HEK293 (cell line): ENCODE results near the gene DNAJC12.

Experiments
- ELK4 ChIP-seq: IDR thresholded peaks from 2 replicates; pipeline ENCODE4 v1.6.1; 2011; ENCODE audit warnings: mild to moderate bottlenecking, low read depth, low read length, borderline replicate concordance
- GLIS1 ChIP-seq: fragments of 450-650 bp; formaldehyde crosslinking; IDR thresholded peaks from 2 replicates; pipeline ENCODE4 v1.5.1; 2016; ENCODE audit warnings: missing biosample characterization, missing genetic modification characterization
- IKZF3 ChIP-seq: fragments of 450-650 bp; IDR thresholded peaks from 2 replicates; pipeline ENCODE4 v1.5.0; 2018; ENCODE audit warnings: missing biosample characterization, mild to moderate bottlenecking, missing genetic modification characterization, moderate library complexity
- KLF17 ChIP-seq: fragments of 450-650 bp; formaldehyde crosslinking; IDR thresholded peaks from 2 replicates; pipeline ENCODE4 v1.5.1; 2016; ENCODE audit warnings: missing biosample characterization, missing genetic modification characterization
- KLF9 ChIP-seq: fragments of 450-650 bp; formaldehyde crosslinking; IDR thresholded peaks from 2 replicates; pipeline ENCODE4 v1.5.1; 2016; ENCODE audit warnings: missing biosample characterization, missing genetic modification characterization, low read depth
- PRDM1 ChIP-seq: fragments of 450-650 bp; formaldehyde crosslinking; IDR thresholded peaks from 2 replicates; pipeline ENCODE4; 2016; ENCODE audit warnings: missing biosample characterization, missing genetic modification characterization
- PRDM6 ChIP-seq: fragments of 450-650 bp; formaldehyde crosslinking; IDR thresholded peaks from 2 replicates; pipeline ENCODE4 v1.5.1; 2017; ENCODE audit warnings: missing biosample characterization, missing genetic modification characterization
- REPIN1 ChIP-seq: fragments of 450-650 bp; formaldehyde crosslinking; IDR thresholded peaks from 2 replicates; pipeline ENCODE4 v1.5.1; 2017; ENCODE audit warnings: missing biosample characterization, missing genetic modification characterization, low read depth
- SETDB1 ChIP-seq: IDR thresholded peaks from one replicate; pipeline ENCODE4 v1.6.1; 2017; ENCODE audit warnings: mild to moderate bottlenecking, low read length, moderate library complexity, mixed read lengths; ENCODE audit not compliant: insufficient read length
- SP2 ChIP-seq: fragments of 450-650 bp; formaldehyde crosslinking; IDR thresholded peaks from 2 replicates; pipeline ENCODE4 v1.5.1; 2016; ENCODE audit warnings: missing biosample characterization, missing genetic modification characterization
- YY2 ChIP-seq: fragments of 450-650 bp; formaldehyde crosslinking; IDR thresholded peaks from 2 replicates; pipeline ENCODE4 v1.5.1; 2016; ENCODE audit warnings: missing biosample characterization, missing genetic modification characterization
- ZBTB20 ChIP-seq: fragments of 450-650 bp; formaldehyde crosslinking; IDR thresholded peaks from 2 replicates; pipeline ENCODE4 v1.5.1; 2016; ENCODE audit warnings: missing biosample characterization, missing genetic modification characterization
- ZBTB48 ChIP-seq: fragments of 450-650 bp; formaldehyde crosslinking; IDR thresholded peaks from 2 replicates; pipeline ENCODE4 v1.5.1; 2016; ENCODE audit warnings: missing biosample characterization, missing genetic modification characterization
- ZBTB7A ChIP-seq: fragments of 450-650 bp; formaldehyde crosslinking; IDR thresholded peaks from 2 replicates; pipeline ENCODE4 v1.5.1; 2016; ENCODE audit warnings: low read depth, missing biosample characterization, missing genetic modification characterization
- ZEB2 ChIP-seq: fragments of 450-650 bp; formaldehyde crosslinking; IDR thresholded peaks from 2 replicates; pipeline ENCODE4 v1.5.1; 2016; ENCODE audit warnings: missing biosample characterization, missing genetic modification characterization
- ZFHX2 ChIP-seq: fragments of 450-650 bp; formaldehyde crosslinking; conservative IDR thresholded peaks from 2 replicates; pipeline ENCODE4 v1.5.1; 2016; ENCODE audit warnings: missing biosample characterization, missing genetic modification characterization
- ZNF202 ChIP-seq: fragments of 450-650 bp; formaldehyde crosslinking; IDR thresholded peaks from 2 replicates; pipeline ENCODE4 v1.5.1; 2016; ENCODE audit warnings: missing biosample characterization, missing genetic modification characterization, borderline replicate concordance
- ZNF24 ChIP-seq: fragments of 450-650 bp; formaldehyde crosslinking; IDR thresholded peaks from 2 replicates; pipeline ENCODE4 v1.5.1; 2016; ENCODE audit warnings: missing biosample characterization, missing genetic modification characterization
- ZNF280D ChIP-seq: fragments of 450-650 bp; formaldehyde crosslinking; IDR thresholded peaks from 2 replicates; pipeline ENCODE4 v1.5.1; 2016; ENCODE audit warnings: missing biosample characterization, missing genetic modification characterization
- ZNF324 ChIP-seq: fragments of 450-650 bp; formaldehyde crosslinking; IDR thresholded peaks from 2 replicates; pipeline ENCODE4 v1.5.1; 2016; ENCODE audit warnings: missing biosample characterization, missing genetic modification characterization
- ZNF335 ChIP-seq: fragments of 450-650 bp; formaldehyde crosslinking; conservative IDR thresholded peaks from 2 replicates; pipeline ENCODE4 v1.5.1; 2016; ENCODE audit warnings: missing biosample characterization, missing genetic modification characterization
- ZNF518A ChIP-seq: fragments of 450-650 bp; formaldehyde crosslinking; conservative IDR thresholded peaks from 2 replicates; pipeline ENCODE4 v1.5.1; 2016; ENCODE audit warnings: low read depth, missing biosample characterization, missing genetic modification characterization
- ZNF521 ChIP-seq: fragments of 450-650 bp; formaldehyde crosslinking; IDR thresholded peaks from 2 replicates; pipeline ENCODE4 v1.5.1; 2017; ENCODE audit warnings: missing biosample characterization, mild to moderate bottlenecking, missing genetic modification characterization
- ZNF530 ChIP-seq: fragments of 450-650 bp; formaldehyde crosslinking; IDR thresholded peaks from 2 replicates; pipeline ENCODE4 v1.5.1; 2016; ENCODE audit warnings: low read depth, missing biosample characterization, missing genetic modification characterization
- ZNF600 ChIP-seq: fragments of 450-650 bp; formaldehyde crosslinking; IDR thresholded peaks from 2 replicates; pipeline ENCODE4 v1.5.1; 2016; ENCODE audit warnings: missing biosample characterization, missing genetic modification characterization
- ZNF610 ChIP-seq: fragments of 450-650 bp; formaldehyde crosslinking; IDR thresholded peaks from 2 replicates; pipeline ENCODE4 v1.5.1; 2016; ENCODE audit warnings: missing biosample characterization, missing genetic modification characterization, borderline replicate concordance
- ZNF626 ChIP-seq: fragments of 450-650 bp; sonication (Bioruptor Pico); formaldehyde crosslinking; IDR thresholded peaks from 2 replicates; pipeline ENCODE4 v1.5.1; 2018; ENCODE audit warnings: missing biosample characterization, missing genetic modification characterization, inconsistent platforms
- ZNF776 ChIP-seq: fragments of 450-650 bp; formaldehyde crosslinking; IDR thresholded peaks from 2 replicates; pipeline ENCODE4 v1.5.0; 2017; ENCODE audit warnings: missing biosample characterization, missing genetic modification characterization, borderline replicate concordance

DNAJC12 gene

GRCh38 chr10:67790534-67791408, 47.2 kb downstream of the DNAJC12 start (continued):
- TF ChIP-seq ZNF626 (tag by site-specific recombination) (no peak), ZNF521 (no peak), ZNF335 (tag by site-specific recombination) (peak; percentile 77), ZFHX2 (tag by site-specific recombination) (no peak), ZBTB20 (tag by site-specific recombination) (no peak), ZNF280D (tag by site-specific recombination) (no peak), ZNF776 (tag by site-specific recombination) (no peak), ZNF518A (tag by site-specific recombination) (peak; percentile 79), GLIS1 (tag by site-specific recombination) (no peak), ZNF202 (tag by site-specific recombination) (no peak), ZNF24 (tag by site-specific recombination) (peak; percentile 82; the same call in 1 of the 2 replicates), ZNF600 (tag by site-specific recombination) (no peak), YY2 (tag by site-specific recombination) (no peak), REPIN1 (tag by site-specific recombination) (no peak), ZNF530 (tag by site-specific recombination) (no peak), ZEB2 (peak; percentile 74; the same call in 1 of the 2 replicates), ELK4 (no peak), ZNF610 (tag by site-specific recombination) (no peak), ZNF324 (tag by site-specific recombination) (no peak), SETDB1 (no peak), PRDM1 (tag by site-specific recombination) (peak; percentile 57; the same call in 1 of the 2 replicates), IKZF3 (tag by site-specific recombination) (no peak), ZBTB7A (tag by site-specific recombination) (no peak), SP2 (tag by site-specific recombination) (no peak), PRDM6 (no peak), ZBTB48 (tag by site-specific recombination) (no peak), KLF17 (tag by site-specific recombination) (no peak), KLF9 (no peak)
